IMR-90 (cell line): Measurements from ENCODE around the gene MT3. TPM values are rescaled to one million over a fixed set of nuclear protein-coding genes. Genes with fewer than 3 reads are reported as not detected.

Experiments
- ATAC-seq: fragments of 200-7000 bp; cut with Tn5 transposase; 2 replicates; pipeline ENCODE4 v1.9.1; 2020; ENCODE audit warnings: low read depth, mild to moderate bottlenecking, moderate library complexity
- BruUV-seq: library from RNA; stranded (reverse); fragments of 400-500 nt; replicated peaks from 2 replicates; lab custom pipeline; 2021; lab: Mats Ljungman, UMichigan
- CTCF ChIA-PET: fragments of 300-600 bp; formaldehyde crosslinking; extraction: SDS; loops from one replicate; lab custom pipeline; 2021; ENCODE audit warnings: antibody characterized with exemption; lab: Yijun Ruan, JAX
- POLR2A ChIA-PET: fragments of 300-600 bp; sonication (Branson Sonifier 250); formaldehyde crosslinking; loops from one replicate; lab custom pipeline; 2022; ENCODE audit warnings: antibody characterized with exemption; ENCODE audit not compliant: unreplicated experiment; lab: Charles Lee
- DNase-seq: peaks from one replicate; pipeline ENCODE4 v3.0.0; 2013
- H2AFZ ChIP-seq: replicated peaks from 2 replicates; pipeline ENCODE3; 2013; ENCODE audit warnings: low read length, mild to moderate bottlenecking; ENCODE audit not compliant: poor library complexity
- H2AK5ac ChIP-seq: 2 replicates; pipeline ENCODE4 v1.6.1; 2013; ENCODE audit warnings: low read depth, low read length, inconsistent platforms
- H2AK9ac ChIP-seq: replicated peaks from 2 replicates; pipeline ENCODE3; 2013; ENCODE audit warnings: mild to moderate bottlenecking, low read depth, low read length, moderate library complexity; ENCODE audit not compliant: poor library complexity
- H2BK120ac ChIP-seq: 2 replicates; pipeline ENCODE4 v1.6.1; 2013; ENCODE audit warnings: low read depth, low read length, inconsistent platforms
- H2BK15ac ChIP-seq: 3 replicates; pipeline ENCODE4 v1.6.1; 2013; ENCODE audit warnings: low read depth, low read length, inconsistent platforms
- H2BK20ac ChIP-seq: 2 replicates; pipeline ENCODE4 v1.6.1; 2013; ENCODE audit warnings: low read depth, mild to moderate bottlenecking, inconsistent platforms, low read length, moderate library complexity
- H2BK5ac ChIP-seq: 2 replicates; pipeline ENCODE4 v1.6.1; 2013; ENCODE audit warnings: mild to moderate bottlenecking, low read depth, low read length, inconsistent platforms; ENCODE audit not compliant: poor library complexity, severe bottlenecking
- H3K14ac ChIP-seq: replicated peaks from 2 replicates; pipeline ENCODE4 v1.6.1; 2013; ENCODE audit warnings: low read depth, low read length, inconsistent platforms
- H3K18ac ChIP-seq: 2 replicates; pipeline ENCODE4 v1.6.1; 2013; ENCODE audit warnings: low read depth, low read length, control low read depth
- H3K23ac ChIP-seq: 2 replicates; pipeline ENCODE4 v1.6.1; 2013; ENCODE audit warnings: low read depth, low read length, inconsistent platforms
- H3K27ac ChIP-seq: 2 replicates; pipeline ENCODE4 v1.5.1; 2013; ENCODE audit warnings: mild to moderate bottlenecking, control low read depth, low read length; ENCODE audit not compliant: insufficient read depth
- H3K27me3 ChIP-seq: 2 replicates; pipeline ENCODE4 v1.6.1; 2013; ENCODE audit warnings: low read length; ENCODE audit not compliant: control insufficient read depth, insufficient read depth
- H3K36me3 ChIP-seq: 2 replicates; pipeline ENCODE4 v1.6.1; 2013; ENCODE audit warnings: low read length, mixed read lengths; ENCODE audit not compliant: control insufficient read depth, insufficient read depth
- H3K4ac ChIP-seq: 2 replicates; pipeline ENCODE4 v1.6.1; 2013; ENCODE audit warnings: low read depth, low read length, inconsistent platforms
- H3K4me1 ChIP-seq: 2 replicates; pipeline ENCODE4 v1.6.1; 2013; ENCODE audit warnings: low read length, mixed read lengths; ENCODE audit not compliant: control insufficient read depth, insufficient read depth
- H3K4me2 ChIP-seq: 2 replicates; pipeline ENCODE4 v1.6.1; 2013; ENCODE audit warnings: low read depth, mild to moderate bottlenecking, control low read depth, low read length, moderate library complexity
- H3K4me3 ChIP-seq: 2 replicates; pipeline ENCODE4 v1.5.1; 2013; ENCODE audit warnings: low read depth, mild to moderate bottlenecking, control low read depth, low read length, moderate library complexity; ENCODE audit not compliant: insufficient read depth
- H3K56ac ChIP-seq: 2 replicates; pipeline ENCODE4 v1.6.1; 2013; ENCODE audit warnings: low read length, inconsistent platforms; ENCODE audit not compliant: insufficient read depth; ENCODE audit errors: extremely low read depth
- H3K79me1 ChIP-seq, 2 experiments: 2 replicates each; pipeline ENCODE4 v1.6.1; 2013; ENCODE audit warnings: low read length in 2 of 2, inconsistent platforms in 1 of 2, low read depth in 1 of 2
- H3K9ac ChIP-seq: 2 replicates; pipeline ENCODE4 v1.6.1; 2013; ENCODE audit warnings: low read depth, low read length, control low read depth
- H3K9me1 ChIP-seq: 2 replicates; pipeline ENCODE4 v1.6.1; 2013; ENCODE audit warnings: low read length, inconsistent platforms; ENCODE audit not compliant: insufficient read depth
- H3K9me3 ChIP-seq: 2 replicates; pipeline ENCODE4 v1.6.1; 2013; ENCODE audit warnings: low read length; ENCODE audit not compliant: control insufficient read depth, insufficient read depth
- H4K20me1 ChIP-seq: 2 replicates; pipeline ENCODE4 v1.6.1; 2013; ENCODE audit warnings: low read length, inconsistent platforms; ENCODE audit not compliant: insufficient read depth
- H4K5ac ChIP-seq: 2 replicates; pipeline ENCODE4 v1.6.1; 2013; ENCODE audit warnings: mild to moderate bottlenecking, low read depth, low read length, control low read depth
- H4K8ac ChIP-seq, 2 experiments: 2 replicates each; pipeline ENCODE4 v1.6.1; 2013; ENCODE audit warnings: low read depth in 2 of 2, low read length in 2 of 2, control low read depth in 1 of 2, inconsistent platforms in 1 of 2
- H4K91ac ChIP-seq: 2 replicates; pipeline ENCODE4 v1.6.1; 2013; ENCODE audit warnings: low read depth, low read length, inconsistent platforms; ENCODE audit not compliant: insufficient read depth
- BHLHE40 ChIP-seq: fragments of 150-350 bp; IDR thresholded peaks from 2 replicates; pipeline ENCODE4 v1.6.1; 2016; ENCODE audit warnings: mild to moderate bottlenecking, low read depth, low read length
- MAZ ChIP-seq: IDR thresholded peaks from 2 replicates; pipeline ENCODE4 v1.6.1; 2012; ENCODE audit warnings: low read depth, mild to moderate bottlenecking, low read length, improper control_type of control experiment, moderate library complexity, borderline replicate concordance
- USF2 ChIP-seq: fragments of 150-350 bp; IDR thresholded peaks from 2 replicates; pipeline ENCODE4 v1.6.1; 2017; ENCODE audit warnings: mild to moderate bottlenecking, antibody characterized with exemption, low read length, low read depth
- WGBS, 2 experiments: methylation state at CpG; one replicate each; pipeline versions ENCODE4 v1.1.5 to v1.1.7; 2013; ENCODE audit warnings: missing lambda C conversion rate in 2 of 2; ENCODE audit not compliant: insufficient read length in 1 of 2; ENCODE audit errors: extremely low coverage in 2 of 2; 5-methylcytosine and 5-hydroxymethylcytosine counted together
- dilution Hi-C: fragments of 300-500 bp; cut with HindIII; formaldehyde crosslinking; loops from one replicate; pipeline ENCODE4 v1.14.3; 2018; ENCODE audit warnings: low sequenced_read_pairs; ENCODE audit not compliant: unreplicated experiment
- in situ Hi-C: fragments of 300-500 bp; cut with MboI; formaldehyde crosslinking; loops from 3 replicates; pipeline ENCODE4 v1.14.3; 2019; ENCODE audit warnings: low sequenced_read_pairs, inconsistent platforms, mixed read lengths
- intact Hi-C: fragments of 100-400 bp; cut with micrococcal nuclease; formaldehyde crosslinking; loops from 2 replicates; pipeline ENCODE4 v1.10.0; 2022
- polyA plus RNA-seq, 3 experiments: library from polyadenylated mRNA; depleted of rRNA; stranded (reverse); fragments of >200 nt; gene quantifications; 2 replicates each; pipeline ENCODE4 v1.2.3, GENCODE V29; 2012; ENCODE audit warnings: low replicate concordance in 1 of 3
- total RNA-seq: library from RNA; depleted of rRNA; stranded (reverse); fragments of >200 nt; gene quantifications from 2 replicates; pipeline ENCODE4 v1.2.3, GENCODE V29; 2012

The MT3 gene
- total and polyA plus RNA-seq, 2 of the 4 experiments (the other 2 are of a cell fraction): 0.62 TPM; not detected in 1

GRCh38 chr16:56558024-56558747 lies 31.1 kb upstream of the MT3 start:
- Histone ChIP-seq H3K23ac (no peak overlapping the region), H3K4me1 (no peaks in the 10 kb centered on the region), H2BK15ac (no peak overlapping the region), H4K91ac (no peak overlapping the region), H4K5ac (no peak overlapping the region), H2BK120ac (no peak overlapping the region), H3K14ac (no peak overlapping the region), H4K8ac (no peak overlapping the region), H2AK5ac (no peak overlapping the region), H3K18ac (no peak overlapping the region), H3K9me3 (no peaks in the 10 kb centered on the region), H3K79me1 (no peaks in the 10 kb centered on the region), H3K9ac (no peak overlapping the region), H2AK9ac (no peak overlapping the region), H3K4ac (no peak overlapping the region), H3K56ac (no peak overlapping the region), H3K27me3 (peaks cover 30% of the 10 kb centered on the region), H3K36me3 (no peaks in the 10 kb centered on the region), H2BK5ac (no peak overlapping the region), H3K27ac (no peak overlapping the region), H4K20me1 (no peaks in the 10 kb centered on the region), H2BK20ac (no peak overlapping the region), H3K4me2 (no peak overlapping the region), H2AFZ (peak overlapping the region; percentile 72), H3K9me1 (0 out of 2 replicates have a peak, but pooled peaks cover 1% of the 10 kb centered on the region), H3K4me3 (no peak overlapping the region)
- TF ChIP-seq BHLHE40: no peak
- TF ChIP-seq MAZ: peak; percentile 71
- TF ChIP-seq USF2: no peak
- WGBS, 2 experiments: 83% methylated on average over 2 of the region's 8 CpGs; no CpG with 5 or more reads in 1 of the 2 experiments
- ATAC-seq (peak; percentile 72), DNase-seq (peak; percentile 75)
- ChIA-PET POLR2A (no interaction called here), CTCF (no interaction called here)
- in situ Hi-C loops: no loop called here
- no TSS peak for BruUV-seq
- dilution Hi-C loops: no loop called here
- intact Hi-C loops: no loop called here
